K562 (cell line): ENCODE data around the gene PSME4. TPM values are rescaled to one million over a fixed set of nuclear protein-coding genes. Genes with fewer than 3 reads are reported as not detected.

ENCODE experiments used
- ATAC-seq: fragments of 200-7000 bp; cut with Tn5 transposase; 3 replicates; pipeline ENCODE4 v1.9.1; 2020; ENCODE audit warnings: moderate library complexity
- BruUV-seq: library from RNA; stranded (reverse); fragments of 400-500 nt; replicated peaks from 2 replicates; lab custom pipeline; 2021; lab: Mats Ljungman, UMichigan
- CTCF ChIA-PET: fragments of 300-600 bp; formaldehyde crosslinking; extraction: SDS; loops from one replicate; lab custom pipeline; 2021; ENCODE audit warnings: low intra/inter-chr PET ratio; lab: Yijun Ruan, JAX
- POLR2A ChIA-PET: fragments of 300-600, 350-650 bp; sonication (Branson Sonifier 250); formaldehyde crosslinking; extraction: SDS; loops from one replicate; lab custom pipeline; 2021; ENCODE audit warnings: antibody characterized with exemption, inconsistent platforms; lab: Yijun Ruan, JAX
- DNase-seq, 4 experiments: peaks; one replicate each; pipeline versions ENCODE4 v3.0.0 to v3.0.0-alpha.2; 2011 to 2018; ENCODE audit warnings: low spot score in 3 of 4, mixed read lengths in 3 of 4; ENCODE audit errors: extremely low read depth in 1 of 4
- FAIRE-seq: peaks from 2 replicates; lab custom pipeline; 2011; peaks lifted over from hg19 to GRCh38; lab: Jason Lieb, UNC
- H2AFZ ChIP-seq: 2 replicates; pipeline ENCODE4 v1.6.0; 2011; ENCODE audit warnings: low read depth, low read length, control low read depth, inconsistent platforms
- H3K27ac ChIP-seq: fragments of 200-600 bp; 3 replicates; pipeline ENCODE4 v1.8.0; 2011; ENCODE audit warnings: low read depth, mild to moderate bottlenecking, control low read depth, inconsistent platforms, low read length, moderate library complexity, mixed read lengths; ENCODE audit errors: extremely low read depth
- H3K27me3 ChIP-seq, 2 experiments: fragments of 300-600 bp in 1 of 2; 2 replicates in 1 of 2; 3 replicates in 1 of 2; pipeline versions ENCODE4 v1.6.0 to v1.8.0; 2011; ENCODE audit warnings: inconsistent platforms in 2 of 2, low read length in 2 of 2, mild to moderate bottlenecking in 1 of 2, mixed read lengths in 1 of 2, moderate library complexity in 1 of 2; ENCODE audit not compliant: control insufficient read depth in 2 of 2, insufficient read depth in 2 of 2
- H3K36me3 ChIP-seq: fragments of 300-600 bp; 3 replicates; pipeline ENCODE4 v1.8.0; 2011; ENCODE audit warnings: mild to moderate bottlenecking, low read length, inconsistent platforms; ENCODE audit not compliant: control insufficient read depth, insufficient read depth
- H3K4me1 ChIP-seq, 2 experiments: fragments of 200-600 bp in 1 of 2; replicated peaks in 1 of 2; 2 replicates in 1 of 2; 3 replicates in 1 of 2; pipeline versions ENCODE4 v1.5.1 to v1.8.0; 2011; ENCODE audit warnings: inconsistent platforms in 2 of 2, low read length in 2 of 2, mild to moderate bottlenecking in 1 of 2, mixed read lengths in 1 of 2, moderate library complexity in 1 of 2; ENCODE audit not compliant: control insufficient read depth in 2 of 2, insufficient read depth in 2 of 2
- H3K4me2 ChIP-seq: 2 replicates; pipeline ENCODE4 v1.6.1; 2011; ENCODE audit warnings: low read length, control low read depth, inconsistent platforms, mixed read lengths; ENCODE audit not compliant: insufficient read depth
- H3K4me3 ChIP-seq: fragments of 200-600 bp; sonication (generic), shearing (Covaris generic); 2 replicates; pipeline ENCODE4 v1.5.1; 2016; ENCODE audit warnings: control low read depth, inconsistent platforms
- H3K79me2 ChIP-seq: fragments of 200-600 bp; 3 replicates; pipeline ENCODE4 v1.8.0; 2011; ENCODE audit warnings: low read length, inconsistent platforms; ENCODE audit not compliant: control insufficient read depth, insufficient read depth
- H3K9ac ChIP-seq, 2 experiments: 2 replicates each; pipeline versions ENCODE4 v1.6.0 to v1.6.1; 2011; ENCODE audit warnings: low read depth in 2 of 2, low read length in 2 of 2, control low read depth in 1 of 2, inconsistent platforms in 1 of 2, mild to moderate bottlenecking in 1 of 2, mixed read lengths in 1 of 2; ENCODE audit not compliant: insufficient read depth in 1 of 2
- H3K9me1 ChIP-seq: one replicate; pipeline ENCODE4 v1.6.0; 2011; ENCODE audit warnings: inconsistent platforms, mild to moderate bottlenecking, low read length, moderate library complexity; ENCODE audit not compliant: control insufficient read depth, insufficient read depth
- H3K9me3 ChIP-seq: replicated peaks from 2 replicates; pipeline ENCODE4 v1.5.1; 2011; ENCODE audit warnings: low read depth, low read length, inconsistent platforms; ENCODE audit not compliant: control insufficient read depth, insufficient read depth
- H4K20me1 ChIP-seq: replicated peaks from 2 replicates; pipeline ENCODE4 v1.6.1; 2011; ENCODE audit warnings: low read length, inconsistent platforms, mixed read lengths; ENCODE audit not compliant: control insufficient read depth, insufficient read depth
- ARNT ChIP-seq, 2 experiments: fragments of 450-650 bp; IDR thresholded peaks; 2 replicates each; pipeline ENCODE4 v1.6.1; 2016; ENCODE audit warnings: mild to moderate bottlenecking in 1 of 2
- BCLAF1 ChIP-seq, 2 experiments: fragments of 450-650 bp in 1 of 2; IDR thresholded peaks; 2 replicates each; pipeline ENCODE4 v1.6.1; 2011 to 2017; ENCODE audit warnings: low read depth in 2 of 2, antibody characterized with exemption in 1 of 2, borderline replicate concordance in 1 of 2, low read length in 1 of 2, mild to moderate bottlenecking in 1 of 2, mixed read lengths in 1 of 2; ENCODE audit not compliant: control insufficient read depth in 1 of 2
- CGGBP1 ChIP-seq: fragments of 250-450 bp; sonication (Bioruptor Pico); IDR thresholded peaks from 2 replicates; pipeline ENCODE4 v1.9.0; 2021; ENCODE audit warnings: mild to moderate bottlenecking
- E2F6 ChIP-seq, 2 experiments: IDR thresholded peaks; 2 replicates each; pipeline ENCODE4 v1.6.1; 2011; ENCODE audit warnings: borderline replicate concordance in 1 of 2, control low read depth in 1 of 2, low read depth in 1 of 2, low read length in 1 of 2, mild to moderate bottlenecking in 1 of 2, mixed read lengths in 1 of 2, moderate library complexity in 1 of 2; ENCODE audit not compliant: insufficient read depth in 1 of 2, insufficient read length in 1 of 2, poor library complexity in 1 of 2, severe bottlenecking in 1 of 2; ENCODE audit errors: extremely low read depth in 1 of 2
- ERF ChIP-seq: fragments of 450-650 bp; formaldehyde crosslinking; IDR thresholded peaks from 2 replicates; pipeline ENCODE4 v1.4.0; 2020; ENCODE audit warnings: mild to moderate bottlenecking, mixed read lengths
- GABPA ChIP-seq: fragments of 200-800 bp; sonication (Bioruptor generic); conservative IDR thresholded peaks from 2 replicates; pipeline ENCODE4 v1.6.1; 2016; ENCODE audit warnings: low read depth, missing genetic modification characterization, missing compliant biosample characterization
- MAFK ChIP-seq: IDR thresholded peaks from 2 replicates; pipeline ENCODE4 v1.6.1; 2011; ENCODE audit warnings: low read length, improper control_type of control experiment
- NONO ChIP-seq, 2 experiments: fragments of 200-400 bp in 1 of 2; fragments of 450-650 bp in 1 of 2; formaldehyde crosslinking in 1 of 2; IDR thresholded peaks; 2 replicates each; pipeline ENCODE4 v1.6.1; 2017; ENCODE audit warnings: low read depth in 2 of 2, mild to moderate bottlenecking in 2 of 2, moderate library complexity in 2 of 2, low read length in 1 of 2
- SNIP1 ChIP-seq: fragments of 450-650 bp; IDR thresholded peaks from 2 replicates; pipeline ENCODE4 v1.7.1; 2017; ENCODE audit warnings: low read depth, mild to moderate bottlenecking
- SRSF3 ChIP-seq: fragments of 200-400 bp; formaldehyde crosslinking; IDR thresholded peaks from 2 replicates; pipeline ENCODE4 v1.6.1; 2016; ENCODE audit warnings: mild to moderate bottlenecking, low read length, moderate library complexity; ENCODE audit not compliant: insufficient read depth
- TSHZ1 ChIP-seq: fragments of 250-450 bp; sonication (Bioruptor Pico); IDR thresholded peaks from 2 replicates; pipeline ENCODE4 v1.4.0; 2020; ENCODE audit warnings: mild to moderate bottlenecking, moderate library complexity
- ZFP1 ChIP-seq: fragments of 450-650 bp; formaldehyde crosslinking; IDR thresholded peaks from 2 replicates; pipeline ENCODE4 v1.4.0; 2020; ENCODE audit warnings: mild to moderate bottlenecking, mixed read lengths
- WGBS: fragments of 100-300 bp; shearing (Covaris generic); methylation state at CpG from one replicate; pipeline ENCODE4 v1.1.6; 2016; ENCODE audit warnings: low coverage, mixed read lengths; ENCODE audit not compliant: insufficient coverage; ENCODE audit errors: missing lambda C conversion rate; 5-methylcytosine and 5-hydroxymethylcytosine counted together
- in situ Hi-C: fragments of 300-500 bp; cut with MboI; formaldehyde crosslinking; loops from 4 replicates; pipeline ENCODE4 v1.15.0; 2018; ENCODE audit warnings: inconsistent platforms, mixed read lengths
- intact Hi-C: fragments of 100-400 bp; cut with micrococcal nuclease; formaldehyde crosslinking; loops from 2 replicates; pipeline ENCODE4 v1.14.2; 2022
- polyA plus RNA-seq, 8 experiments: library from polyadenylated mRNA; depleted of rRNA in 4 of 8; stranded (reverse) in 5 of 8; unstranded in 3 of 8; fragments of >200 nt; fragmentation: Nextera tagmentation in 2 of 8; fragmentation: Illumina TruSeq in 1 of 8; extraction: Ambion mirVana in 2 of 8; extraction: Trizol in 1 of 8; gene quantifications; 2 replicates each; pipeline versions ENCODE4 v1.2.1 to v1.2.3, GENCODE V29; 2011 to 2014; ENCODE audit warnings: inconsistent platforms in 1 of 8, missing spikeins in 1 of 8
- total RNA-seq, 7 experiments: library from RNA; depleted of rRNA in 6 of 7; stranded (reverse); fragments of >200 nt in 6 of 7; fragmentation: Illumina TruSeq in 2 of 7; extraction: Trizol in 2 of 7; gene quantifications; 2 replicates each; pipeline versions ENCODE4 v1.2.1 to v1.2.3, GENCODE V29; 2011 to 2021; ENCODE audit warnings: low replicate concordance in 1 of 7

Gene PSME4
- total and polyA plus RNA-seq, 9 of the 15 experiments (the other 6 are each of a cell fraction or from before 2014, with no cell fraction given) = 24.3 to 77.8 (median 40.5) TPM

- H4K20me1 ChIP-seq = no peaks in the 10 kb centered on the region
- H3K4me2 ChIP-seq = no peak overlapping the region
- peaks cover 73% of the 10 kb centered on the region for H3K36me3 ChIP-seq
- FAIRE-seq (no peak), ATAC-seq (no peak), DNase-seq (no peak)
- no peaks in the 10 kb centered on the region for H3K4me1 ChIP-seq
- no peak overlapping the region for H3K9ac ChIP-seq
- in situ Hi-C loops = no loop called here
- intact Hi-C loops = no loop called here
- H3K9me1 ChIP-seq = no peaks in the 10 kb centered on the region
- ChIA-PET POLR2A (interaction anchor here (0.6 to 1.5 kb wide), 2 partner anchors 9 to 16 kb away, joined by 3 to 4 read pairs; no protein-coding TSS in a partner anchor), CTCF (no interaction called here)
- no peak overlapping the region for H3K27ac ChIP-seq
- no peaks in the 10 kb centered on the region for H3K9me3 ChIP-seq
- no peak overlapping the region for H2AFZ ChIP-seq
- 91% methylated on average over 5 of the region's 5 CpGs for WGBS
- H3K27me3 ChIP-seq = no peaks in the 10 kb centered on the region
- BruUV-seq = no TSS peak
- no peak overlapping the region for H3K4me3 ChIP-seq
- peaks cover 22% of the 10 kb centered on the region; the same call in 2 of the 3 replicates for H3K79me2 ChIP-seq
- TF ChIP-seq E2F6 (IDR thresholded peaks at IDR 0.05; ENCODE audit: borderline replicate concordance in 1 of 2, extremely low read depth in 1 of 2, insufficient read depth in 1 of 2, insufficient read length in 1 of 2, low read depth in 1 of 2, low read length in 1 of 2, poor library complexity in 1 of 2, severe bottlenecking in 1 of 2) (no peak), NONO (IDR thresholded peaks at IDR 0.05; ENCODE audit: low read depth in 2 of 2, low read length in 1 of 2) (no peak), ERF (no peak), CGGBP1 (CRISPR knock-in tag) (no peak), TSHZ1 (CRISPR knock-in tag) (no peak), GABPA (tag) (no peak), ARNT (IDR thresholded peaks at IDR 0.05) (no peak), MAFK (no peak), SNIP1 (no peak), ZFP1 (no peak), SRSF3 (no peak), BCLAF1 (IDR thresholded peaks at IDR 0.05; ENCODE audit: borderline replicate concordance in 1 of 2, control insufficient read depth in 1 of 2, low read depth in 2 of 2, low read length in 1 of 2) (no peak)
Observed at GRCh38 chr2:53941749-53942148, 29.0 kb downstream of the PSME4 start.
